SU-DHL-6 (cell line): ENCODE results near the gene DNER.

Experiments used
- CTCF ChIP-seq: fragments of 200-600 bp; sonication (generic); IDR thresholded peaks from one replicate; pipeline ENCODE4 v1.5.1; 2017; ENCODE audit warnings: antibody characterized with exemption, mild to moderate bottlenecking, low read length, moderate library complexity; ENCODE audit not compliant: insufficient read depth, poor library complexity, severe bottlenecking
- EZH2phosphoT487 ChIP-seq: fragments of 200-600 bp; sonication (generic), shearing (Covaris generic); conservative IDR thresholded peaks from 2 replicates; pipeline ENCODE4 v1.6.1; 2018; ENCODE audit warnings: mild to moderate bottlenecking, antibody characterized with exemption, low read length, moderate library complexity, mixed read lengths

- TF ChIP-seq CTCF (no peak), EZH2phosphoT487 (no peak)
Observed at GRCh38 chr2:229412686-229413085, 301.7 kb downstream of the DNER start.
